Chondrocyte (in vitro differentiated cells): ENCODE data around the gene AGGF1. TPM values are rescaled to one million over a fixed set of nuclear protein-coding genes. Genes with fewer than 3 reads are reported as not detected.
A peak's percentile ranks its signal among the peaks of the same experiment; 100 is the strongest.

Experiments
- DNase-seq: peaks from one replicate; pipeline ENCODE4 v3.0.0; 2021; ENCODE audit warnings: mixed read lengths, low spot score
- H3K27ac Mint-ChIP-seq: one replicate; pipeline ENCODE4 v1.8.0; 2021; ENCODE audit warnings: mild to moderate bottlenecking, moderate library complexity, mixed read lengths; ENCODE audit not compliant: unreplicated experiment
- H3K27me3 Mint-ChIP-seq: 2 replicates; pipeline ENCODE4 v1.8.0; 2021; ENCODE audit warnings: low read depth, mixed read lengths
- H3K36me3 Mint-ChIP-seq: 2 replicates; pipeline ENCODE4 v1.8.0; 2021; ENCODE audit warnings: low read depth, mixed read lengths
- H3K4me1 Mint-ChIP-seq: 2 replicates; pipeline ENCODE4 v1.8.0; 2021; ENCODE audit warnings: low read depth, mild to moderate bottlenecking, mixed read lengths
- H3K4me3 Mint-ChIP-seq: one replicate; pipeline ENCODE4 v1.8.0; 2021; ENCODE audit warnings: mild to moderate bottlenecking, moderate library complexity, mixed read lengths; ENCODE audit not compliant: unreplicated experiment
- H3K9me3 Mint-ChIP-seq: 2 replicates; pipeline ENCODE4 v1.8.0; 2021; ENCODE audit warnings: low read depth, mixed read lengths
- CTCF ChIP-seq: fragments of 200-600 bp; sonication (generic); IDR thresholded peaks from 2 replicates; pipeline ENCODE4 v1.5.0; 2021; ENCODE audit warnings: antibody characterized with exemption, mild to moderate bottlenecking, moderate library complexity
- total RNA-seq: library from RNA; stranded (reverse); gene quantifications from 3 replicates; pipeline ENCODE4 v1.2.1, GENCODE V29; 2021

Gene AGGF1
- total RNA-seq, 1 donor from 2014 or later: 17.4 TPM

GRCh38 chr5:77028631-77029375 is 1.4 kb upstream of the AGGF1 start:
- Mint-ChIP-seq H3K27ac (no peak overlapping the region), H3K27me3 (no peaks in the 10 kb centered on the region), H3K9me3 (peaks cover 9% of the 10 kb centered on the region), H3K4me3 (no peak overlapping the region), H3K36me3 (peaks cover 3% of the 10 kb centered on the region), H3K4me1 (peaks cover 27% of the 10 kb centered on the region)
- no peak for DNase-seq
- TF ChIP-seq CTCF: no peak

GRCh38 chr5:77029376-77029885 is 773 bp upstream of the AGGF1 start:
- no peak for TF ChIP-seq CTCF
- DNase-seq: no peak
- Mint-ChIP-seq H3K4me1 (peaks cover 27% of the 10 kb centered on the region), H3K36me3 (peaks cover 3% of the 10 kb centered on the region), H3K4me3 (peak overlapping the region; percentile 95), H3K9me3 (peaks cover 9% of the 10 kb centered on the region), H3K27ac (no peak overlapping the region), H3K27me3 (no peaks in the 10 kb centered on the region)

GRCh38 chr5:77031891-77032290 is 1.7 kb downstream of the AGGF1 start:
- peaks cover 31% of the 10 kb centered on the region for H3K4me1 Mint-ChIP-seq
- H3K9me3 Mint-ChIP-seq: peaks cover 9% of the 10 kb centered on the region
- H3K4me3 Mint-ChIP-seq: peak overlapping the region; percentile 95
- H3K27me3 Mint-ChIP-seq: no peaks in the 10 kb centered on the region
- DNase-seq: no peak
- no peak for TF ChIP-seq CTCF
- H3K27ac Mint-ChIP-seq: no peak overlapping the region
- peaks cover 7% of the 10 kb centered on the region for H3K36me3 Mint-ChIP-seq

GRCh38 chr5:77032635-77033034 is 2.4 kb downstream of the AGGF1 start:
- Mint-ChIP-seq H3K4me1 (peaks cover 31% of the 10 kb centered on the region), H3K36me3 (peaks cover 10% of the 10 kb centered on the region), H3K27me3 (no peaks in the 10 kb centered on the region), H3K27ac (no peak overlapping the region), H3K4me3 (no peak overlapping the region), H3K9me3 (peaks cover 9% of the 10 kb centered on the region)
- TF ChIP-seq CTCF: no peak
- no peak for DNase-seq

GRCh38 chr5:77033338-77033737 is 3.1 kb downstream of the AGGF1 start:
- no peak overlapping the region for H3K27ac Mint-ChIP-seq
- H3K36me3 Mint-ChIP-seq: peaks cover 8% of the 10 kb centered on the region
- no peak for TF ChIP-seq CTCF
- peaks cover 9% of the 10 kb centered on the region for H3K9me3 Mint-ChIP-seq
- H3K4me1 Mint-ChIP-seq: peaks cover 31% of the 10 kb centered on the region
- no peak for DNase-seq
- H3K27me3 Mint-ChIP-seq: no peaks in the 10 kb centered on the region
- H3K4me3 Mint-ChIP-seq: no peak overlapping the region
